ENCODE data around the gene ANKH. TPM values are rescaled to one million over a fixed set of nuclear protein-coding genes. Genes with fewer than 3 reads are reported as not detected.

Gene ANKH
- polyA plus RNA-seq, 1 donor from 2014 or later = 9.9 TPM

DNA sequence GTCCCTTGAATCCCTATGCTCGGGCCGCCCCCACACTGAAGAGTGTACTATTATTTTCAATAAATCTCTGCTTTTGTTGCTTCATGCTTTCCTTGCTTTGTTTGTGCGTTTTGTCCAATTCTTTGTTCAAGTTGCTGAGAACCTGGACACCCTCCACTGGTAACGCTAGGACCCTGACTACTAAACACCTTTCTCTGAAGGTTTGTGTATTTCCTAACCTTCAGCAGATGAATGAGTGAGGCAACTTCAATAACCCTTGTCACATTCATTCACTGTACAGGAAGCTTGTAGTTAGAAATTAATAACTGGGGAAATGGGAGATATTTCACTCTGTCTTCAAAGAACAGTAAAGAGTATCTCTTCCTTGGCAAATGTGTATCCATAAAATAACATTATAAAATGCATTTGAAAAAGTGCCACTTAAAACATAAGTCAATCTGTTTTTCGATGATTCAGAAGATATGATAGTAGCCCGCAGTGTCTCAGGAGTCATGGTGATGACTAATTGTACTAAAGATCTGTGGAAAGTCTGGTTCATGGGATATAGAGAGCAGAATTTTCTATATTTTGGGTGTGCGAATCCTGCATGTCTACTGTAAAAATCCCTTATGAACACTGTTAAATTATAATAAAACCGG, 43.2 kb upstream of the ANKH start:
- no peaks in the 10 kb centered on the region for H3K36me3 ChIP-seq (ENCODE audit: insufficient read depth, low read length)
- H3K9me2 ChIP-seq (ENCODE audit: insufficient read depth, low read length) = no peaks in the 10 kb centered on the region
- H3F3A ChIP-seq (ENCODE audit: insufficient read depth, low read length, poor library complexity, severe bottlenecking) = no peaks in the 10 kb centered on the region
- H4K20me1 ChIP-seq (ENCODE audit: insufficient read depth) = no peaks in the 10 kb centered on the region
- no peak overlapping the region for H3K4me2 ChIP-seq (ENCODE audit: low read length)
- no peak overlapping the region for H3K27ac ChIP-seq (ENCODE audit: low read length)
- H3K27me3 ChIP-seq (ENCODE audit: insufficient read depth, low read depth, low read length) = no peaks in the 10 kb centered on the region
- TF ChIP-seq RAD21 (conservative IDR thresholded peaks at IDR 0.05) = no peak
- TF ChIP-seq SMC3 (conservative IDR thresholded peaks at IDR 0.05; ENCODE audit: poor library complexity) = no peak
- TF ChIP-seq, protein P1, sequence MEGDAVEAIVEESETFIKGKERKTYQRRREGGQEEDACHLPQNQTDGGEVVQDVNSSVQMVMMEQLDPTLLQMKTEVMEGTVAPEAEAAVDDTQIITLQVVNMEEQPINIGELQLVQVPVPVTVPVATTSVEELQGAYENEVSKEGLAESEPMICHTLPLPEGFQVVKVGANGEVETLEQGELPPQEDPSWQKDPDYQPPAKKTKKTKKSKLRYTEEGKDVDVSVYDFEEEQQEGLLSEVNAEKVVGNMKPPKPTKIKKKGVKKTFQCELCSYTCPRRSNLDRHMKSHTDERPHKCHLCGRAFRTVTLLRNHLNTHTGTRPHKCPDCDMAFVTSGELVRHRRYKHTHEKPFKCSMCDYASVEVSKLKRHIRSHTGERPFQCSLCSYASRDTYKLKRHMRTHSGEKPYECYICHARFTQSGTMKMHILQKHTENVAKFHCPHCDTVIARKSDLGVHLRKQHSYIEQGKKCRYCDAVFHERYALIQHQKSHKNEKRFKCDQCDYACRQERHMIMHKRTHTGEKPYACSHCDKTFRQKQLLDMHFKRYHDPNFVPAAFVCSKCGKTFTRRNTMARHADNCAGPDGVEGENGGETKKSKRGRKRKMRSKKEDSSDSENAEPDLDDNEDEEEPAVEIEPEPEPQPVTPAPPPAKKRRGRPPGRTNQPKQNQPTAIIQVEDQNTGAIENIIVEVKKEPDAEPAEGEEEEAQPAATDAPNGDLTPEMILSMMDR (IDR thresholded peaks at IDR 0.05; ENCODE audit: poor library complexity, severe bottlenecking) = no peak
- TF ChIP-seq EZH2 (IDR thresholded peaks at IDR 0.05; ENCODE audit: borderline replicate concordance, insufficient read depth, low read length, poor library complexity, severe bottlenecking) = no peak
- no peak for TF ChIP-seq TAF1 (IDR thresholded peaks at IDR 0.05; ENCODE audit: low read depth)
- TF ChIP-seq, protein P2, sequence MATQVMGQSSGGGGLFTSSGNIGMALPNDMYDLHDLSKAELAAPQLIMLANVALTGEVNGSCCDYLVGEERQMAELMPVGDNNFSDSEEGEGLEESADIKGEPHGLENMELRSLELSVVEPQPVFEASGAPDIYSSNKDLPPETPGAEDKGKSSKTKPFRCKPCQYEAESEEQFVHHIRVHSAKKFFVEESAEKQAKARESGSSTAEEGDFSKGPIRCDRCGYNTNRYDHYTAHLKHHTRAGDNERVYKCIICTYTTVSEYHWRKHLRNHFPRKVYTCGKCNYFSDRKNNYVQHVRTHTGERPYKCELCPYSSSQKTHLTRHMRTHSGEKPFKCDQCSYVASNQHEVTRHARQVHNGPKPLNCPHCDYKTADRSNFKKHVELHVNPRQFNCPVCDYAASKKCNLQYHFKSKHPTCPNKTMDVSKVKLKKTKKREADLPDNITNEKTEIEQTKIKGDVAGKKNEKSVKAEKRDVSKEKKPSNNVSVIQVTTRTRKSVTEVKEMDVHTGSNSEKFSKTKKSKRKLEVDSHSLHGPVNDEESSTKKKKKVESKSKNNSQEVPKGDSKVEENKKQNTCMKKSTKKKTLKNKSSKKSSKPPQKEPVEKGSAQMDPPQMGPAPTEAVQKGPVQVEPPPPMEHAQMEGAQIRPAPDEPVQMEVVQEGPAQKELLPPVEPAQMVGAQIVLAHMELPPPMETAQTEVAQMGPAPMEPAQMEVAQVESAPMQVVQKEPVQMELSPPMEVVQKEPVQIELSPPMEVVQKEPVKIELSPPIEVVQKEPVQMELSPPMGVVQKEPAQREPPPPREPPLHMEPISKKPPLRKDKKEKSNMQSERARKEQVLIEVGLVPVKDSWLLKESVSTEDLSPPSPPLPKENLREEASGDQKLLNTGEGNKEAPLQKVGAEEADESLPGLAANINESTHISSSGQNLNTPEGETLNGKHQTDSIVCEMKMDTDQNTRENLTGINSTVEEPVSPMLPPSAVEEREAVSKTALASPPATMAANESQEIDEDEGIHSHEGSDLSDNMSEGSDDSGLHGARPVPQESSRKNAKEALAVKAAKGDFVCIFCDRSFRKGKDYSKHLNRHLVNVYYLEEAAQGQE (IDR thresholded peaks at IDR 0.05; ENCODE audit: borderline replicate concordance) = no peak
- TF ChIP-seq POLR2AphosphoS5 (IDR thresholded peaks at IDR 0.05) = no peak
- no peak for TF ChIP-seq EP300 (conservative IDR thresholded peaks at IDR 0.05; ENCODE audit: poor library complexity, severe bottlenecking)
- TF ChIP-seq MXI1 (conservative IDR thresholded peaks at IDR 0.05; ENCODE audit: poor library complexity, severe bottlenecking) = no peak
- H3K9me3 ChIP-seq (ENCODE audit: low read length) = no peaks in the 10 kb centered on the region
- H3K9ac ChIP-seq (ENCODE audit: low read length) = no peak overlapping the region
- H2AFZ ChIP-seq (ENCODE audit: low read depth, low read length) = no peak overlapping the region
- no peak overlapping the region for H3K4me3 ChIP-seq (ENCODE audit: low read length)
- no peaks in the 10 kb centered on the region for H3K79me2 ChIP-seq (replicated peaks; ENCODE audit: insufficient read depth, low read length)

DNA sequence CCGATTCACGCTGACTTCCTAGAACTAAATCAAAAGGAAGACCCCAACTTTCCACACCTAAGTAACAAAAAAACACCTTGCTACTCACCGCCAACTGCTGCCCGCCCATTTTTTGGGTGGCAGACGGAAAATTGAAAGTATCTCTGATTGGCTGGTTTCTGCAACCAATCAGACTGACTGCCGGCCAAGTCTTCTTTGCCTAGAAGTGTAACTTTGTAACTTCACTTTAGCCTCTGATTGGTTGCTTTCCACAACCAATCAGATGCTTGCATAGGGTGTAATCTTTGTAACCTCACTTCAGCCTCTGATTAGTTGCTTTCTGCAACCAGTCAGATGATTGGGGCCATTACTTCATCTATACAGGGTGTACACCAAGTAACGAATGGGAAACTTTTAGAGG, 42.6 kb upstream of the ANKH start:
- no peaks in the 10 kb centered on the region for H3K9me2 ChIP-seq (ENCODE audit: insufficient read depth, low read length)
- no peaks in the 10 kb centered on the region for H3K36me3 ChIP-seq (ENCODE audit: insufficient read depth, low read length)
- H3K9me3 ChIP-seq (ENCODE audit: low read length) = no peaks in the 10 kb centered on the region
- H3K27ac ChIP-seq (ENCODE audit: low read length) = no peak overlapping the region
- H3K4me3 ChIP-seq (ENCODE audit: low read length) = no peak overlapping the region
- H3K4me2 ChIP-seq (ENCODE audit: low read length) = no peak overlapping the region
- TF ChIP-seq MXI1 (conservative IDR thresholded peaks at IDR 0.05; ENCODE audit: poor library complexity, severe bottlenecking) (no peak), POLR2AphosphoS5 (IDR thresholded peaks at IDR 0.05) (no peak), SMC3 (conservative IDR thresholded peaks at IDR 0.05; ENCODE audit: poor library complexity) (no peak), EZH2 (IDR thresholded peaks at IDR 0.05; ENCODE audit: borderline replicate concordance, insufficient read depth, low read length, poor library complexity, severe bottlenecking) (no peak), RAD21 (conservative IDR thresholded peaks at IDR 0.05) (no peak), EP300 (conservative IDR thresholded peaks at IDR 0.05; ENCODE audit: poor library complexity, severe bottlenecking) (no peak), TAF1 (IDR thresholded peaks at IDR 0.05; ENCODE audit: low read depth) (no peak)
- TF ChIP-seq, protein P2 (IDR thresholded peaks at IDR 0.05; ENCODE audit: borderline replicate concordance) = no peak
- TF ChIP-seq, protein P1 (IDR thresholded peaks at IDR 0.05; ENCODE audit: poor library complexity, severe bottlenecking) = no peak
- no peaks in the 10 kb centered on the region for H3K27me3 ChIP-seq (ENCODE audit: insufficient read depth, low read depth, low read length)
- H4K20me1 ChIP-seq (ENCODE audit: insufficient read depth) = no peaks in the 10 kb centered on the region
- H3F3A ChIP-seq (ENCODE audit: insufficient read depth, low read length, poor library complexity, severe bottlenecking) = no peaks in the 10 kb centered on the region
- H3K79me2 ChIP-seq (replicated peaks; ENCODE audit: insufficient read depth, low read length) = no peaks in the 10 kb centered on the region
- no peak overlapping the region for H2AFZ ChIP-seq (ENCODE audit: low read depth, low read length)
- H3K9ac ChIP-seq (ENCODE audit: low read length) = no peak overlapping the region

Measured in neural cell (in vitro differentiated cells).